ENCODE measurements around the gene FAM222B.
"Not testable (repeated sequence)": the region's sequence is repeated elsewhere in the genome, so short reads cannot be mapped to it uniquely, and the experiment has no call there.

Gene FAM222B

GRCh38 chr17:28744104-28744971 is 98.3 kb downstream of the FAM222B start:
- DNase-seq: peak; percentile 84

GRCh38 chr17:28743243-28744103 is 99.1 kb downstream of the FAM222B start, which contains the start of gene TRAF4:
TSS of gene TRAF4 (plus strand) at chr17:28744011. CDS start at chr17:28744113, 102 bp downstream.
- DNase-seq: peak; percentile 94

- no peak for DNase-seq
Observed at GRCh38 chr17:28741358-28742349, 100.9 kb downstream of the FAM222B start.

DNA sequence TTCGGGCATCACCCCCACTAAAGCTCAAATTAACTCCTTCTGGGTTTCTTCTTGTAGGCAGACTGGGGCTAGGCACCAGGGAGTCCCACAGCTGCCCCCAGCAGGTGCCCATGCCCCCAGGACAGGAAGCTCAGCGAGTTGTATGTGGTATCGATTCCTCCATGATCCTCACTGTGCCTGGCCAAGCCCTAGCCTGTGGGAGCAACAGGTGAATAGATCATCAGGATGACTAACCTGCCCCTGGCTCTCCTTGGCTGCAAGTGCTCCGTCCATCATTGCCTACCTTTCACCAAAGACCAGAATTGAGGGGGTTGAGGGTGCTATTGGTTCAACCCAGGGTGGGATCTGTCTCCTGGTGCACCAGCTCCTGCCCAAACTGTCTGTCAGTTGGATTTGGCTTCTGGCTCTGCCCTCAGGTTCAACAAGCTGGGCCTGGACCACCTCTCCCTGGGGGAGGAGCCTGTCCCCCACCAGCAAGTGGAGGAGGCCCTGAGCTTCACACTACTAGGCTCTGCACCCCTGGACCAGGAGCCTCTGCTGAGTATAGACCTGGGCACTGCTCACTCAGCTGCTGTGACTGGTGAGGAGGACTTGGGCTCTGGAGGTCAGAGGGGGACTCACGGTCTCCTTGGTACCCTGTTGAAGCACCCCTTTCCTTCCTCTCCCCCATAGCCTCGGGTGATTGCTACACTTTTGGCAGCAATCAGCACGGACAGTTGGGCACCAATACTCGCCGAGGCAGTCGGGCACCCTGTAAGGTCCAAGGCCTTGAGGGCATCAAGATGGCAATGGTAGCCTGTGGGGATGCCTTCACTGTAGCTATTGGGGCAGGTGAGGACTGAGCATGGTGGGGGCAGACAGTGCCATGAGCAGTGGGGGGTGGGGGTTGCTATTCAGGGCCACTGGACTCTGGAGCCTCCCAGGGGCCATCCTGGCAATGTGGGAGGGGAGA is 101.9 kb downstream of the FAM222B start:
- DNase-seq: no peak

GRCh38 chr17:28738680-28739384 is 103.8 kb downstream of the FAM222B start:
- no peak for DNase-seq

DNA sequence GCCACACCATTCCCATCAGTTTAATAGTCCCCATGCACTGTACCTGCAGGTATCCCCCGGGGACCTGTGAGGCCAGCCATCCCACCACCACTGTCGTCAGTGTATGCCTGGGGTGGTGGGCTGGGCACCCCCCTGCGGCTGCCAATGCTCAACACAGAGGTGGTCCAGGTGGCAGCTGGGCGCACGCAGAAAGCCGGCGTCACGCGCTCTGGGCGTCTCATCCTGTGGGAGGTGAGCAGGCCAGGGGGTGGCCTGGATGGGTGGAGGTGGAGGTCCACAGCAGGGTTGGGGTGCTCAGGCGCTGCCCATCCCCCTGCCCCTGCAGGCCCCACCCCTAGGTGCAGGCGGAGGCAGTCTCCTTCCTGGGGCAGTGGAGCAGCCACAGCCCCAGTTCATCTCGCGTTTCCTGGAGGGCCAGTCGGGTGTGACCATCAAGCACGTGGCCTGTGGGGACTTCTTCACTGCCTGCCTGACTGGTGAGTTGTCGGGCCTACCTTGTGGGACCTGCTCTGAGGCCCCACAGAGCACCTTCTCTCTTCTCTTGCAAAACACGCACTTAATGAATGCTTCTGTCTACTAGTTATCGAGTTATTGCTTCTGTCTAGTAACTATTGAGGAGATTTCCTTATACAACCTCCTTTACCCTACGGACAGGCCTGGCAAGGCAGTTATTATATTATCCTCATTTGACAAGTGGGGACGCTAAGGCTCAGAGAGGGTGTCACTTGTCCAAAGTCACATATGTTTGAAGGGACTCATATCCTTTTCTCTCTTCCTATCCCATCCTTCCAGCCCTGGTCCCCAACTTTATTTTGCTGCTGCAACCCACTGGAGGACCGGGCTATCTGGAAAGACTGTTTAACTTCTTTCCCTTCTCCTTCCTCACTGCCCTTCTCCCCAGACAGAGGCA is 104.6 kb downstream of the FAM222B start:
- DNase-seq: no peak

- no peak for DNase-seq
Observed at GRCh38 chr17:28737316-28737715, 105.3 kb downstream of the FAM222B start.

DNA sequence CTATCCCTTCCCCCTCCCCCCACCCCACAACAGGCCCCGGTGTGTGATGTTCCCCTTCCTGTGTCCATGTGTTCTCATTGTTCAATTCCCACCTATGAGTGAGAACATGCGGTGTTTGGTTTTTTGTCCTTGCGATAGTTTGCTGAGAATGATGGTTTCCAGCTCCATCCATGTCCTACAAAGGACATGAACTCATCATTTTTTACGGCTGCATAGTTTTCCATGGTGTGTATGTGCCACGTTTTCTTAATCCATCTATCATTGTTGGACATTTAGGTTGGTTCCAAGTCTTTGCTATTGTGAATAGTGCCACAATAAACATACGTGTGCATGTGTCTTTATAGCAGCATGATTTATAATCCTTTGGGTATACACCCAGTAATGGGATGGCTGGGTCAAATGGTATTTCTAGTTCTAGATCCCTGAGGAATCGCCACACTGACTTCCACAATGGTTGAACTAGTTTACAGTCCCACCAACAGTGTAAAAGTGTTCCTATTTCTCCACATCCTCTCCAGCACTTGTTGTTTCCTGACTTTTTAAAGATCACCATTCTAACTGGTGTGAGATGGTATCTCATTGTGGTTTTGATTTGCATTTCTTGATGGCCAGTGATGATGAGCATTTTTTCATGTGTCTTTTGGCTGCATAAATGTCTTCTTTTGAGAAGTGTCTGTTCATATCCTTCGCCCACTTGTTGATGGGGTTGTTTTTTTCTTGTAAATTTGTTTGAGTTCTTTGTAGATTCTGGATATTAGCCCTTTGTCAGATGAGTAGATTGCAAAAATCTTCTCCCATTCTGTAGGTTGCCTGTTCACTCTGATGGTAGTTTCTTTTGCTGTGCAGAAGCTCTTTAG is 106.4 kb downstream of the FAM222B start:
- DNase-seq: not testable (repeated sequence)

DNA sequence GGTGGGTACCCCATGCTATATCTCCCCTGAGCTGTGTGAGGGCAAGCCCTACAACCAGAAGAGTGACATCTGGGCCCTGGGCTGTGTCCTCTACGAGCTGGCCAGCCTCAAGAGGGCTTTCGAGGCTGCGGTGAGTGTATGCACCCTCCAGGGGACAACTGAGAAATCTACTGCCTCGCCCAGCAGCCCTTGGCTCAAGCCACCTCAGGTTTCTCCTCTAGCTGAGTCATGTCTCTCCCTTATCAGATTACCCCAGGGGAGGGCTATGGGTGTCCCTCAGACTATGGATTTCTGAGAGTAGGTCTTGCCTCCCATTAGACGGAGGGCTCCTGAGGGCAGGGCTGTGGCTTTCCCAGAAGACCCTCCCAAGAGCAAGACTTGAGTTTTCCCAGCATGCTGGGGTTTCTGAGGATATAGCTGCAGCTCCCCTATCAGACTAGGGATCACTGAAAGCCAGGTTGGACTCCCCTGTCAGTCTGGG is 107.3 kb downstream of the FAM222B start:
- no peak for DNase-seq

DNA sequence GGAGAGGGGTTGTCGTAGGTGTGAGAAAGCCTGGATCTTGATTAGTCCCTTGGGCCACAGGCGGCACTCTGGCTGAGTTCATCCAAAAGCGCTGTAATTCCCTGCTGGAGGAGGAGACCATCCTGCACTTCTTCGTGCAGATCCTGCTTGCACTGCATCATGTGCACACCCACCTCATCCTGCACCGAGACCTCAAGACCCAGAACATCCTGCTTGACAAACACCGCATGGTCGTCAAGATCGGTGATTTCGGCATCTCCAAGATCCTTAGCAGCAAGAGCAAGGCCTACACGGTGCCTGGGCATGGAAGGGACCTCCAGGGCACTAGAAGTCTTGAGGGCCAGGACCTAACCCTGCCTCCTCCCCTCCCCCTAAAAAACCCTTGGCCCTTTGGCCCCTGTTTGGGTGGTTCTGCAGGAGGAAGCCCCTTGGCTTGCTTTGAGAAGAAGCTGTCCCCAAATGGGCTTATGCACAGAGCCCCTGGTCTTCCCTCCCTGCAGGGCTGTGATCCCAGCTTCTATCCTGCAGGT is 107.8 kb downstream of the FAM222B start:
- no peak for DNase-seq

DNA sequence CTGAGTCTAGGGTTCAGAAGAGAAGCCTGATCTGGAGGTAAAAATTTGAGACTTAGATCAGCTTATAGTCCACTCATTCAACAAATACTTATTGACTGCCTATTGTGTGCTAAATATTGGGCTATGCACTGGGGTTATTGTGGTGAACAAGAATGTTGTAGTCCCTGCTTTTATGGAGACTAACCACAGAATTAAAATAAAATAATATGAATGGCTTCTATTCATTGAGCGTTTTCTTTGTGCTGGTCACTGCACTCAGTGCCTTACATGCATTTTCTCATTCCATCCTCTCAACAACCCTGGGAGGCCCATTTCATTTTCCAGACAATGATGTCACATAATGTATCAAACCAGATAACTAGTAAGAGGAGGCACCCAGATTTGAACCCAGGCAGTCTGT is 109.2 kb downstream of the FAM222B start:
- DNase-seq: no peak

DNA sequence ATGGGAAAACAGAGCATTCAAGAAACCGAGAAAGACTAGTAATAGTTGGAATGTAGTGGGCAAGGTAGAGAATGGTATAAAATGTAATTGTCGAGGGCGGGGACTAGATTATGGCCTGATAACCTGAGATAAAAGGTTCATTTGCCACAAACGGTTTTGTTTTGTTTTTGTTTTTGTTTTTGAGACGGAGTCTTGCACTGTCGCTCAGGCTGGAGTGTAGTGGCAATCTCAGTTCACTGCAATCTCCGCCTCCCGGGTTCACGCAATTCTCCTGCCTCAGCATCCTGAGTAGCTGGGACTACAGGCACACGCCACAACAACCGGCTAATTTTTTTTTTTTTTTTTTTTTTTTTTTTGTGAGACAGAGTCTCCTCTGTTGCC is 112.7 kb downstream of the FAM222B start:
- no peak for DNase-seq

DNA sequence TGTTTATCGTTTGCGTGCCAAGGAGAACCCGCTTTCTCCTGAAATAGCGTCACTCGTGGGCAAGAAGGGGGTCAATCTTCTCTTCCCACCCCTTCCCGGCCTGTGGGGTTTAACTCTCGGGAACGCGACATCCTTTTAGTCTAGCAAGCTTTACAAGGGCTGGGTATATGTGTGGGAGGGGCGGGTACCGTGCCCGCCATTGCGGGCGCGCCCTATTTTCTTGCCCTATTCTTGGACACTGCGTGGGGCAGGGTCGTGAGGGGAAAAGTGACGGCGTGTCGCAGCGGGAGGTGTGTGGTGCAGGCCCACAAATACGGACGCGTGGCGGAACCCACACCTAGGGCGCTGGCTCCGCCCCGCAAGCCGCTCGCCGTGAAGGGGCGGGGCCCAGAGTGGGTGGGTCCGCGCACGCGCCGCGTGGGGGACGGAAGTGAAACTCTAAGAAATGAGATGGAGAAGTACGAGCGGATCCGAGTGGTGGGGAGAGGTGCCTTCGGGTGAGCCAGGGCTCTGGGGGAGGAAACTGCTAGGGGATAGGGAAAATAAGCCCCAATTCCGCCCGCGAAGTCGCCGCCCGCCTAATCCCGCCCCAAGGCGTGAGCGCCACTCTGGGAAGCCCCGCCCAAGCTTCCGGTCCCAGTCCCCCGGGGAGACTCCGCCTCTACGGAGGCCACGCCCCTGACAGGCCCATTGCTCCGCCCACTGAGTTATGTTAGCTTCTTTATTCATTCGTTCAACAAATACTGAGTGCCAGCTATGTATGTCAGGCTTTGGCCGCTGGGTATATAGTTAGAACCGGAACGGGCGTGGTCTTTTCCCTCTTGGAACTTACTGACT is 114.0 kb downstream of the FAM222B start, which contains the start of gene NEK8:
Gene NEK8, plus strand, starts transcription at position 425 of the 837 bp plus-strand sequence. Its CDS starts 26 bp downstream, at position 451.
- DNase-seq: peak; percentile 97

- DNase-seq: peak; percentile 98
Observed at GRCh38 chr17:28726627-28727491, 115.7 kb downstream of the FAM222B start.

GRCh38 chr17:28726226-28726626 is 116.4 kb downstream of the FAM222B start, which contains the start of gene TLCD1:
TSS of gene TLCD1 (minus strand) at chr17:28726233. CDS start at chr17:28726097, 136 bp downstream.
- DNase-seq: no peak

Data from retina (tissue), 1 donor.